CD14-positive monocyte (primary cell): Measurements from ENCODE around the gene TMEM61. TPM values are rescaled to one million over a fixed set of nuclear protein-coding genes. Genes with fewer than 3 reads are reported as not detected.

ENCODE experiments used
- DNase-seq, 3 donors: peaks; one replicate each; pipeline ENCODE4 v3.0.0-alpha.2; 2011 to 2022
- H2AFZ ChIP-seq: 2 replicates; pipeline ENCODE4 v1.6.0; 2012; ENCODE audit warnings: mild to moderate bottlenecking, low read depth, low read length, inconsistent platforms; ENCODE audit not compliant: insufficient read depth, poor library complexity, severe bottlenecking
- H3K27ac ChIP-seq, 2 donors: 1 replicate in 1 of 2; 2 replicates in 1 of 2; pipeline ENCODE4 v1.5.1; 2012 to 2013; ENCODE audit warnings: low read length in 2 of 2, control low read depth in 1 of 2, inconsistent platforms in 1 of 2, low read depth in 1 of 2, mild to moderate bottlenecking in 1 of 2
- H3K27me3 ChIP-seq, 2 donors: one replicate each; pipeline versions ENCODE4 v1.6.0 to v1.6.1; 2011 to 2013; ENCODE audit warnings: low read length in 2 of 2; ENCODE audit not compliant: control insufficient read depth in 2 of 2, insufficient read depth in 2 of 2
- H3K36me3 ChIP-seq, 2 donors: replicated peaks in 1 of 2; 1 replicate in 1 of 2; 2 replicates in 1 of 2; pipeline versions ENCODE4 v1.5.1 to v1.6.1; 2012 to 2013; ENCODE audit warnings: low read length in 2 of 2, control low read depth in 1 of 2, inconsistent platforms in 1 of 2, mild to moderate bottlenecking in 1 of 2; ENCODE audit not compliant: insufficient read depth in 2 of 2, control insufficient read depth in 1 of 2
- H3K4me1 ChIP-seq, 2 donors: 1 replicate in 1 of 2; 2 replicates in 1 of 2; pipeline versions ENCODE4 v1.5.1 to v1.6.1; 2012 to 2013; ENCODE audit warnings: low read length in 2 of 2, control low read depth in 1 of 2, inconsistent platforms in 1 of 2, mild to moderate bottlenecking in 1 of 2, moderate library complexity in 1 of 2; ENCODE audit not compliant: insufficient read depth in 2 of 2, control insufficient read depth in 1 of 2
- H3K4me2 ChIP-seq: replicated peaks from 2 replicates; pipeline ENCODE3; 2012; ENCODE audit warnings: low read length, moderate library complexity, mild to moderate bottlenecking; ENCODE audit not compliant: poor library complexity, severe bottlenecking; ENCODE audit errors: extremely low read depth
- H3K4me3 ChIP-seq, 3 experiments: fragments of 200-600 bp in 1 of 3; sonication (generic) in 1 of 3; replicated peaks in 1 of 3; 1 replicate in 2 of 3; 2 replicates in 1 of 3; pipeline ENCODE4 v1.5.1; 2011 to 2013; ENCODE audit warnings: low read length in 3 of 3, mild to moderate bottlenecking in 3 of 3, control low read depth in 2 of 3, low read depth in 2 of 3, inconsistent platforms in 1 of 3, moderate library complexity in 1 of 3
- H3K79me2 ChIP-seq: 2 replicates; pipeline ENCODE4 v1.6.0; 2012; ENCODE audit warnings: mild to moderate bottlenecking, control low read depth, inconsistent platforms, low read length, moderate library complexity; ENCODE audit not compliant: insufficient read depth
- H3K9ac ChIP-seq: 2 replicates; pipeline ENCODE4 v1.6.0; 2017; ENCODE audit warnings: low read length, mild to moderate bottlenecking; ENCODE audit not compliant: insufficient read depth, poor library complexity, severe bottlenecking
- H3K9me3 ChIP-seq, 2 donors: replicated peaks in 1 of 2; 1 replicate in 1 of 2; 2 replicates in 1 of 2; pipeline versions ENCODE4 v1.5.1 to v1.6.1; 2012 to 2013; ENCODE audit warnings: low read length in 2 of 2, control low read depth in 1 of 2; ENCODE audit not compliant: control insufficient read depth in 1 of 2, insufficient read depth in 1 of 2
- H4K20me1 ChIP-seq: 2 replicates; pipeline ENCODE4 v1.6.0; 2012; ENCODE audit warnings: mild to moderate bottlenecking, low read length, control low read depth, moderate library complexity; ENCODE audit not compliant: insufficient read depth
- H3K27ac Mint-ChIP-seq, 7 donors: one replicate each; pipeline ENCODE4 v1.8.0; 2020; ENCODE audit warnings: mild to moderate bottlenecking in 7 of 7, mixed read lengths in 7 of 7, moderate library complexity in 6 of 7, inconsistent platforms in 2 of 7
- H3K27me3 Mint-ChIP-seq, 3 donors: one replicate each; pipeline ENCODE4 v1.8.0; 2021 to 2022; ENCODE audit warnings: low read depth in 3 of 3, mild to moderate bottlenecking in 3 of 3, mixed read lengths in 3 of 3, moderate library complexity in 3 of 3, inconsistent platforms in 1 of 3
- H3K36me3 Mint-ChIP-seq, 2 donors: one replicate each; pipeline ENCODE4 v1.8.0; 2020; ENCODE audit warnings: mixed read lengths in 2 of 2, inconsistent platforms in 1 of 2, mild to moderate bottlenecking in 1 of 2
- H3K4me1 Mint-ChIP-seq: one replicate; pipeline ENCODE4 v1.8.0; 2020; ENCODE audit warnings: mild to moderate bottlenecking, mixed read lengths
- H3K4me3 Mint-ChIP-seq, 2 donors: one replicate each; pipeline ENCODE4 v1.8.0; 2020; ENCODE audit warnings: mild to moderate bottlenecking in 2 of 2, mixed read lengths in 2 of 2, moderate library complexity in 1 of 2
- H3K9me3 Mint-ChIP-seq, 7 donors: one replicate each; pipeline ENCODE4 v1.8.0; 2020 to 2022; ENCODE audit warnings: mixed read lengths in 7 of 7, mild to moderate bottlenecking in 6 of 7, moderate library complexity in 6 of 7, inconsistent platforms in 2 of 7
- WGBS: methylation state at CpG from one replicate; pipeline ENCODE4 v1.1.5; 2013; ENCODE audit warnings: missing lambda C conversion rate; ENCODE audit not compliant: insufficient coverage; 5-methylcytosine and 5-hydroxymethylcytosine counted together
- intact Hi-C, 2 donors: fragments of 100-400 bp; cut with micrococcal nuclease; formaldehyde crosslinking; loops; one replicate each; pipeline versions ENCODE4 v1.15.0 to v1.15.1; 2023
- polyA plus RNA-seq, 3 donors: library from polyadenylated mRNA; depleted of rRNA in 1 of 3; unstranded in 2 of 3; stranded (reverse) in 1 of 3; fragments of 300-500 nt in 2 of 3; fragments of >200 nt in 1 of 3; fragmentation: Illumina TruSeq in 2 of 3; gene quantifications; 1 replicate in 2 of 3; 2 replicates in 1 of 3; pipeline ENCODE4 v1.2.3, GENCODE V29; 2012 to 2021
- TF ChIP-seq, protein P1 (sequence below): fragments of 200-600 bp; IDR thresholded peaks from one replicate; pipeline ENCODE4 v1.8.0; 2022; ENCODE audit warnings: antibody characterized with exemption, mild to moderate bottlenecking

The TMEM61 gene
- polyA plus RNA-seq, 3 donors, result not detected

DNA sequence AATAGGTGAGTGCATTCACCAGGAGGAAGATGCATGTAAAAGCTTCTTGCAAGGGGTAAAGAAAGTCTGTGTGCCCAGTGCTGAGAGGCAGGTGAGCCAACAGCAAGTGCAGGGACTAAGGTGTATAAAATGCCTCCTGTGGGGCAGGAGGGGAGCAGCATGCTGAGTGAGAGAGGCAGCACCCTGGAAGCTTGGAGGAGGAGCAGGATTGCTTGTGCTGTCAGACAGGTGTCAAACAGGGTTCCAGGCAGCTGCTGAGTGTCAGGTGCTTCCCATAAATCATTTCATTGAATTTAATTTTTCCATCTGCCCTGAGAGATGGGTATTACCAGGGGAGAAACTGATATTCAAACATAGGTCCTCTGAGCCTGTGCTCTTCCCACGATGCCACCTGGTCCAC lies 32.2 kb downstream of the TMEM61 start:
- H3K4me1 ChIP-seq, result no peaks in the 10 kb centered on the region
- DNase-seq, result no peak
- H3K4me2 ChIP-seq, result no peak overlapping the region
- no peak overlapping the region for H3K9ac ChIP-seq
- no peak overlapping the region for H3K27ac ChIP-seq
- Mint-ChIP-seq H3K27ac (no peak overlapping the region), H3K4me1 (no peaks in the 10 kb centered on the region), H3K27me3 (peaks cover 9 to 17% (median 12%) of the 10 kb centered on the region in 3 donors), H3K4me3 (no peak overlapping the region), H3K9me3 (peaks cover 0 to 9% (median 3%) of the 10 kb centered on the region in 7 donors), H3K36me3 (no peaks in the 10 kb centered on the region)
- H3K27me3 ChIP-seq, result no peaks in the 10 kb centered on the region
- WGBS, result no CpG with 5 or more reads among the region's 1 CpG
- H3K4me3 ChIP-seq, result no peak overlapping the region
- no peaks in the 10 kb centered on the region for H3K9me3 ChIP-seq
- no peak overlapping the region for H2AFZ ChIP-seq
- TF ChIP-seq, protein P1, sequence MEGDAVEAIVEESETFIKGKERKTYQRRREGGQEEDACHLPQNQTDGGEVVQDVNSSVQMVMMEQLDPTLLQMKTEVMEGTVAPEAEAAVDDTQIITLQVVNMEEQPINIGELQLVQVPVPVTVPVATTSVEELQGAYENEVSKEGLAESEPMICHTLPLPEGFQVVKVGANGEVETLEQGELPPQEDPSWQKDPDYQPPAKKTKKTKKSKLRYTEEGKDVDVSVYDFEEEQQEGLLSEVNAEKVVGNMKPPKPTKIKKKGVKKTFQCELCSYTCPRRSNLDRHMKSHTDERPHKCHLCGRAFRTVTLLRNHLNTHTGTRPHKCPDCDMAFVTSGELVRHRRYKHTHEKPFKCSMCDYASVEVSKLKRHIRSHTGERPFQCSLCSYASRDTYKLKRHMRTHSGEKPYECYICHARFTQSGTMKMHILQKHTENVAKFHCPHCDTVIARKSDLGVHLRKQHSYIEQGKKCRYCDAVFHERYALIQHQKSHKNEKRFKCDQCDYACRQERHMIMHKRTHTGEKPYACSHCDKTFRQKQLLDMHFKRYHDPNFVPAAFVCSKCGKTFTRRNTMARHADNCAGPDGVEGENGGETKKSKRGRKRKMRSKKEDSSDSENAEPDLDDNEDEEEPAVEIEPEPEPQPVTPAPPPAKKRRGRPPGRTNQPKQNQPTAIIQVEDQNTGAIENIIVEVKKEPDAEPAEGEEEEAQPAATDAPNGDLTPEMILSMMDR, result no peak
- no peaks in the 10 kb centered on the region for H4K20me1 ChIP-seq
- intact Hi-C loops, result no loop called here
- H3K79me2 ChIP-seq, result no peaks in the 10 kb centered on the region
- H3K36me3 ChIP-seq, result no peaks in the 10 kb centered on the region

DNA sequence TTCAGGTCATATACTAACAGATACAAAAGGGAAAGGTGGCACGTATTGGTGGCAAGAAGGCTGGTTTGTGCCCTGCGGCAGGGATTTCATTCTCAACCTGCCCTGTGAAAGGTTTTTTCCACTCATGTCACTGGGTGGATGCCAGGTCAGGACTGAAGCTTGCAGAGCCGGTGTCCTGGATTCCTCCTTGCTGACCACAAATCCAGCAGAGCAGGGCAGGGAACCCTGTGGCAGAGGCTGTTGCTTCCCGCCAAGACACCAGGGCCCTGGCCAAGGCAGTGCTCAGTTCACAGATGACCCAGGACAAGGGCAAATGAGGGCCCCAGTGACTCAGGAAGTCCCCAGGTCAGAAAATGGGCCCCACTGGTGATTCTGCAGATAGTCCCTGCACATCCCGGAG lies 34.7 kb downstream of the TMEM61 start:
- DNase-seq, result no peak

More for the DNA sequence above, 34.7 kb downstream of the TMEM61 start:
- H3K9me3 ChIP-seq, result no peaks in the 10 kb centered on the region
- TF ChIP-seq, protein P1, result no peak
- Mint-ChIP-seq H3K9me3 (peaks cover 0 to 4% (median 0%) of the 10 kb centered on the region in 7 donors), H3K36me3 (no peaks in the 10 kb centered on the region), H3K4me3 (no peak overlapping the region), H3K4me1 (no peaks in the 10 kb centered on the region), H3K27me3 (peaks cover 9 to 16% (median 15%) of the 10 kb centered on the region in 3 donors), H3K27ac (no peak overlapping the region)
- no peaks in the 10 kb centered on the region for H3K36me3 ChIP-seq
- no peaks in the 10 kb centered on the region for H4K20me1 ChIP-seq
- no peak overlapping the region for H3K4me3 ChIP-seq
- no peaks in the 10 kb centered on the region for H3K27me3 ChIP-seq
- no peak overlapping the region for H2AFZ ChIP-seq
- no peak overlapping the region for H3K4me2 ChIP-seq
- 91% methylated on average over 5 of the region's 5 CpGs for WGBS
- no peak overlapping the region for H3K27ac ChIP-seq
- no peaks in the 10 kb centered on the region for H3K4me1 ChIP-seq
- H3K9ac ChIP-seq, result no peak overlapping the region
- no peaks in the 10 kb centered on the region for H3K79me2 ChIP-seq
- intact Hi-C loops, result no loop called here
